Adrenal gland (tissue), 5 donors: ENCODE results near the gene DHX29.

ENCODE experiments used
- POLR2A ChIP-seq, 2 donors: fragments of 450-650 bp; IDR thresholded peaks; one replicate each; pipeline ENCODE4 v1.6.1; 2017; ENCODE audit warnings: antibody characterized with exemption in 2 of 2, mild to moderate bottlenecking in 2 of 2, moderate library complexity in 1 of 2
- TF ChIP-seq, protein P1 (sequence below), 6 experiments: fragments of 450-650 bp in 4 of 6; fragments of 200-600 bp in 2 of 6; sonication (generic) in 1 of 6; IDR thresholded peaks; 1 replicate in 5 of 6; 2 replicates in 1 of 6; pipeline versions ENCODE4 v1.5.1 to v1.8.0; 2016 to 2021; ENCODE audit warnings: antibody characterized with exemption in 6 of 6, mild to moderate bottlenecking in 2 of 6, moderate library complexity in 1 of 6
- donor health status: DM: no; HTN: no; CAD: no.

GRCh38 chr5:55222092-55222984 lies 85.2 kb downstream of the DHX29 start:
- TF ChIP-seq, protein P1, sequence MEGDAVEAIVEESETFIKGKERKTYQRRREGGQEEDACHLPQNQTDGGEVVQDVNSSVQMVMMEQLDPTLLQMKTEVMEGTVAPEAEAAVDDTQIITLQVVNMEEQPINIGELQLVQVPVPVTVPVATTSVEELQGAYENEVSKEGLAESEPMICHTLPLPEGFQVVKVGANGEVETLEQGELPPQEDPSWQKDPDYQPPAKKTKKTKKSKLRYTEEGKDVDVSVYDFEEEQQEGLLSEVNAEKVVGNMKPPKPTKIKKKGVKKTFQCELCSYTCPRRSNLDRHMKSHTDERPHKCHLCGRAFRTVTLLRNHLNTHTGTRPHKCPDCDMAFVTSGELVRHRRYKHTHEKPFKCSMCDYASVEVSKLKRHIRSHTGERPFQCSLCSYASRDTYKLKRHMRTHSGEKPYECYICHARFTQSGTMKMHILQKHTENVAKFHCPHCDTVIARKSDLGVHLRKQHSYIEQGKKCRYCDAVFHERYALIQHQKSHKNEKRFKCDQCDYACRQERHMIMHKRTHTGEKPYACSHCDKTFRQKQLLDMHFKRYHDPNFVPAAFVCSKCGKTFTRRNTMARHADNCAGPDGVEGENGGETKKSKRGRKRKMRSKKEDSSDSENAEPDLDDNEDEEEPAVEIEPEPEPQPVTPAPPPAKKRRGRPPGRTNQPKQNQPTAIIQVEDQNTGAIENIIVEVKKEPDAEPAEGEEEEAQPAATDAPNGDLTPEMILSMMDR (IDR thresholded peaks at IDR 0.05) = no peak
- no peak for TF ChIP-seq POLR2A (IDR thresholded peaks at IDR 0.05)
